ENCODE results near the gene DHX35.

The DHX35 gene

DNA sequence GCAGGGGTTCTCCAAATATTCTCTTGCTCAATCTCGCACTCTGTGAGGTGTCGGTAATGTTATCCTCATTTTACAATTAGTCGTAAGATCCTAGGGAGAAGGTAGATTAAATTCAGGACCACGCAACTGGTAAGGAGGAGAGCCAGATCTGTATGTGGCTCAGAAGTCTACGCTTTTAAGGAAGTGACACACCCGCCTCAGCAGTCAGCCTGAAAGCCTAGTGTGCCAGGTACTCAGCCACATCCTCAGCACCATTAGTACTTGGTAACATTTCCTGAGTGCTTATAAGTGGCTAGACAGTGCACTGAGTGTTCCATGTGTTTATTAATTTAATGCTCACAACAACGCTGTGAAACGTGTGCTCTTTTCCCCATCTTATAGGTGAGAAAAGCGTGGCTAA is 63.7 kb downstream of the DHX35 start:
- Histone ChIP-seq H3K9ac (ENCODE audit: insufficient read length) (no peak overlapping the region), H3K4me3 (no peak overlapping the region), H3K36me3 (ENCODE audit: insufficient read depth, low read length) (peaks cover 44% of the 10 kb centered on the region), H3K27ac (no peak overlapping the region), H3K9me3 (ENCODE audit: low read depth, low read length) (no peaks in the 10 kb centered on the region)
- no peak for TF ChIP-seq POLR2AphosphoS5 (IDR thresholded peaks at IDR 0.05; ENCODE audit: borderline replicate concordance, low read depth, low read length)
- TF ChIP-seq EZH2 (IDR thresholded peaks at IDR 0.05), result no peak
- TF ChIP-seq FOXP2 (optimal IDR thresholded peaks at IDR 0.05; ENCODE audit: control extremely low read depth, extremely low read length, insufficient read depth), result no peak
- DNase-seq (ENCODE audit: low read depth, low spot score), result no peak

DNA sequence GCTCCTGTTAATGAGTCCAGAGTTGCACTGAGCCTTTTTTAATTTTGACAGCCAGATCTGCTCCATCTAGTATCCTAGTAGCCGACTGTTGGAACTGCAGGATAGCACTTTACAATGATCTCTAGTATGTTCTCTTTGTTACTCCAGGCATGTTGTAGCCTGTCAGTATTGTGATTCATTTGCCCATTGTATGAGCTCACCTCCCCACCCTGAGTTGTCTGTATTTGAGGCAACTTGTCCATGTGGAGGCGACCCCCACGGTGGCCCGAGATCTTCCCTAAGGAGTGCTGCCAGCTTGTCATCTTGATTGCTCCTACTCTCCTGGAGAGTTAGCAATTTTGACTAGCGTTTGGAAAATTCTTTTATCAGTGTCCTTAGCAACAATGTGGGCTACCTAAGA is 67.2 kb downstream of the DHX35 start:
- no peak overlapping the region for H3K27ac ChIP-seq

DNA sequence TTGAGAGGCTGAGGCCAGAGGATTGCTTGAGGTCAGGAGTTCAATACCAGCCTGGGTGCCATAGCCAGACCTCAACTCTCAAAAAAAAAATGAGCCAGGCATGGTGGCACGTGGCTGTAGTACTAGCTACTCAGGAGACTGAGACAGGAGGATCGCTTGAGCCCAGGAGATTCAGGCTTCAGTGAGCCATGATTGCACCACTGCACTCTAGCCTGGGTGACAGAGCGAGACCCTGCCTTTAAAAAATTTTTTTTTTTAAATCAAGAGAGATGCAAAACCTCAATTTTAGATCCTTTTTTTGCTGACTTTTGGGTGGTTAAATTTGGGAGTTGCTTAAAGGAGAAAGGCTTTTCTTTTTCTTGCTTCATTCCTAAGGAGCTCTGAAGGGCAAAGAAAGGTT is 70.9 kb downstream of the DHX35 start:
- Histone ChIP-seq H3K36me3 (ENCODE audit: insufficient read depth, low read length) (peaks cover 25% of the 10 kb centered on the region), H3K27ac (no peak overlapping the region), H3K9ac (ENCODE audit: insufficient read length) (no peak overlapping the region), H3K9me3 (ENCODE audit: low read depth, low read length) (no peaks in the 10 kb centered on the region), H3K4me3 (no peak overlapping the region)
- DNase-seq (ENCODE audit: low read depth, low spot score), result no peak
- TF ChIP-seq FOXP2 (optimal IDR thresholded peaks at IDR 0.05; ENCODE audit: control extremely low read depth, extremely low read length, insufficient read depth) (no peak), POLR2AphosphoS5 (IDR thresholded peaks at IDR 0.05; ENCODE audit: borderline replicate concordance, low read depth, low read length) (no peak), EZH2 (IDR thresholded peaks at IDR 0.05) (no peak)

More for the DNA sequence above, 67.2 kb downstream of the DHX35 start:
- H3K36me3 ChIP-seq (ENCODE audit: insufficient read depth, low read length), result peaks cover 26% of the 10 kb centered on the region
- no peaks in the 10 kb centered on the region for H3K9me3 ChIP-seq (ENCODE audit: low read depth, low read length)
- no peak overlapping the region for H3K9ac ChIP-seq (ENCODE audit: insufficient read length)
- TF ChIP-seq FOXP2 (optimal IDR thresholded peaks at IDR 0.05; ENCODE audit: control extremely low read depth, extremely low read length, insufficient read depth) (no peak), POLR2AphosphoS5 (IDR thresholded peaks at IDR 0.05; ENCODE audit: borderline replicate concordance, low read depth, low read length) (no peak), EZH2 (IDR thresholded peaks at IDR 0.05) (no peak)
- H3K4me3 ChIP-seq, result no peak overlapping the region
- DNase-seq (ENCODE audit: low read depth, low spot score), result no peak

DNA sequence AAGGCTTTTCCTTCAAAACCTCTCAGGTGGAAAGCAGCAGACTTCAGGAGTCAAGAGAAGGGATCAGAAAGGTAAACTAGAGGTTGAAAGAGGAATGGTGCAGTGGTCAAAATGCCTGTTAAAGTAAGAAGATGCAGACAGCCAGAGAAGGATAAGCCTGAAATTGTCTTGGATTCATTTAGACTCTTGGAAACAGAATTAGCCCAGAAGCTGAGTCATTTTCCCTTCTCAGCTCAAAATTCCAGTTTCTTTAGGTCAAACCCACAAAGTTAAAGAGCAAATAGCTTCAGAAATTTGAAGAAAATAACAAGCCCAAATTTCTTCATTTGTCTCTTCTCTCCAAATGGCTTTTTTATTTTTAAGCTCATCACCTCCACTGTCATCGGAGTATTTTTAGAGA is 73.9 kb downstream of the DHX35 start:
- H3K27ac ChIP-seq, result no peak overlapping the region
- no peak for DNase-seq (ENCODE audit: low read depth, low spot score)
- no peaks in the 10 kb centered on the region for H3K9me3 ChIP-seq (ENCODE audit: low read depth, low read length)
- no peak overlapping the region for H3K4me3 ChIP-seq
- H3K9ac ChIP-seq (ENCODE audit: insufficient read length), result no peak overlapping the region
- TF ChIP-seq POLR2AphosphoS5 (IDR thresholded peaks at IDR 0.05; ENCODE audit: borderline replicate concordance, low read depth, low read length) (no peak), EZH2 (IDR thresholded peaks at IDR 0.05) (no peak), FOXP2 (optimal IDR thresholded peaks at IDR 0.05; ENCODE audit: control extremely low read depth, extremely low read length, insufficient read depth) (no peak)
- peaks cover 37% of the 10 kb centered on the region for H3K36me3 ChIP-seq (ENCODE audit: insufficient read depth, low read length)

DNA sequence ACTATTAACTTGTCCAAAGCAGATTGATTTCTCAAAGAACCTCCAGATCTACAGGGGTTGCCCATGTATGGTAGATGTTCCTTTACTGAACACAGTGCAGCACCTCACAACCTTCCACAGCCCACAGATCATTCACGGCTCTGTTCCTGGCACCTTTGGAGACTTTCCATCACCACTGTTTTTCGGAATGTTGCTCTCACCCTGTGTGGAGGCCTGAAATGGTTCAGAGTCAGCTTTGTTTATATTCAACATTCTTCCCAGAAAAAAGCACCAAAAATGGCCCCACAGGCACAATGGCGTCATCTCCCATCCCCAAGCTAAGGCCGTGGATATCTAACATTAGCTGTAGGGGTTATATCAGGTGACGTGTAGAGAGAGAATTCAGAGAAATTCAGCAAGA is 74.7 kb downstream of the DHX35 start:
- Histone ChIP-seq H3K9ac (ENCODE audit: insufficient read length) (no peak overlapping the region), H3K4me3 (no peak overlapping the region), H3K36me3 (ENCODE audit: insufficient read depth, low read length) (peaks cover 34% of the 10 kb centered on the region), H3K27ac (no peak overlapping the region), H3K9me3 (ENCODE audit: low read depth, low read length) (no peaks in the 10 kb centered on the region)
- TF ChIP-seq EZH2 (IDR thresholded peaks at IDR 0.05) (no peak), FOXP2 (optimal IDR thresholded peaks at IDR 0.05; ENCODE audit: control extremely low read depth, extremely low read length, insufficient read depth) (no peak), POLR2AphosphoS5 (IDR thresholded peaks at IDR 0.05; ENCODE audit: borderline replicate concordance, low read depth, low read length) (no peak)
- no peak for DNase-seq (ENCODE audit: low read depth, low spot score)

DNA sequence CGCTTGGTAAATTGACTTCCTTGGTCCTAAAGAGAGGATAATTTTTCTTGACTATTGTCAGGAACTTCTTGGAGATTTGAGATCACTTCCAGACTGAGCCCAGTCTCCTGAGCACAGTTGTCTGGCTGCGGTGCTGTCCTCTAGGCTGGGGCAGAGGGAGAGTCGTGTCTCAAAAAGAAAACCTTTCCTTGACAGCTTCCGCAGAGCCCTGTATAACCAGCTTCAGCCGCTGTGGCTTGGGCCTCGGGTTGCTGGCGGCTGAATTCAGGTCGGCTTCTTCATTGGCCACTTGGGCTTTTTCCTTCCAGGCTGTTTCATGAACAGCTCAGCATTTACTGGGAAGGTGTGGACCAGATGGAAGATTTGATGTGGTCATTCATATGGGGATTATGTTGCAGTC is 75.9 kb downstream of the DHX35 start:
- TF ChIP-seq EZH2 (IDR thresholded peaks at IDR 0.05), result no peak
- TF ChIP-seq FOXP2 (optimal IDR thresholded peaks at IDR 0.05; ENCODE audit: control extremely low read depth, extremely low read length, insufficient read depth), result no peak
- no peak for TF ChIP-seq POLR2AphosphoS5 (IDR thresholded peaks at IDR 0.05; ENCODE audit: borderline replicate concordance, low read depth, low read length)
- no peaks in the 10 kb centered on the region for H3K9me3 ChIP-seq (ENCODE audit: low read depth, low read length)
- DNase-seq (ENCODE audit: low read depth, low spot score), result no peak
- peaks cover 34% of the 10 kb centered on the region for H3K36me3 ChIP-seq (ENCODE audit: insufficient read depth, low read length)
- no peak overlapping the region for H3K4me3 ChIP-seq
- H3K27ac ChIP-seq, result no peak overlapping the region
- H3K9ac ChIP-seq (ENCODE audit: insufficient read length), result no peak overlapping the region

DNA sequence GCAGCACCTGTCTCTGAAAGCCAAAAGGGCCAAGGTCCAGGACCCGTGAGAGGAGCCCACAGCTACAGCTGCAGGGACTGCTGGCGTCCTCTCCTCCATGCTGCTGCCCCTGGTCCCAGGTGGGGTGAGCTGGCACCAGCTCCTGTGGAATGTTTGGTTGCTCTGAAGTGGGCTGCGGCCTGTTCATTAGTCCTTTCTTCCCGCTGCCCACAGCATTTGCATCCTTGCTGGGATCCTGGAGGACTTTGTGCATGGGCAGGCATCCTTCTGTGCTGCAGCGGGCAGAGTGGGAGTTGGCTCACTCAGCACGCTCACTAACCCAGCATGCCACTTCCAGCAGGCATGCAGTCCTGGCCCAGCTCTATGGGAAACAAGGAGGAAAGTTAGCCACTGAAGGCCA is 76.4 kb downstream of the DHX35 start:
- H3K9me3 ChIP-seq (ENCODE audit: low read depth, low read length), result no peaks in the 10 kb centered on the region
- no peak for TF ChIP-seq POLR2AphosphoS5 (IDR thresholded peaks at IDR 0.05; ENCODE audit: borderline replicate concordance, low read depth, low read length)
- TF ChIP-seq FOXP2 (optimal IDR thresholded peaks at IDR 0.05; ENCODE audit: control extremely low read depth, extremely low read length, insufficient read depth), result no peak
- no peak for TF ChIP-seq EZH2 (IDR thresholded peaks at IDR 0.05)
- H3K9ac ChIP-seq (ENCODE audit: insufficient read length), result no peak overlapping the region
- H3K36me3 ChIP-seq (ENCODE audit: insufficient read depth, low read length), result peaks cover 34% of the 10 kb centered on the region
- DNase-seq (ENCODE audit: low read depth, low spot score), result no peak
- H3K4me3 ChIP-seq, result no peak overlapping the region
- no peak overlapping the region for H3K27ac ChIP-seq

DNA sequence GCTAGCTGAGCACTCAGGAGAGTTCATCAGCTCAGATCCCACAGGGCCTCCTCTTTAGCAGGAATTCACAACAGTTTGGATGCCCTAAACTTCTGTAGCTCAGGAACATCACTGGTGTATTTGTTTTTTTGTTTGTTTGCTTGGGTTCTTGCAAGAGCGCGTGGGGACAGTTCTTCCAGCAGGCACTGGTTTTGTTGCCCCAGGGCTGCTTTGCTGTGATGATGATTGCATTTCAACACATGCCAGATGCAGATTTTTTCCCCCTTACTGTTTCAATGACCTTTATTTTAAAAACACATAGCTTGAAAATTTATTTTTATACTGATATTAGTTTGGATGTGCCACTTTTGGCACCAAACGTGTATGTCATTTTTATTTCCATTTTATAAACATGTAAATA is 77.1 kb downstream of the DHX35 start:
- Histone ChIP-seq H3K9ac (ENCODE audit: insufficient read length) (no peak overlapping the region), H3K36me3 (ENCODE audit: insufficient read depth, low read length) (peaks cover 27% of the 10 kb centered on the region), H3K27ac (no peak overlapping the region)

DNA sequence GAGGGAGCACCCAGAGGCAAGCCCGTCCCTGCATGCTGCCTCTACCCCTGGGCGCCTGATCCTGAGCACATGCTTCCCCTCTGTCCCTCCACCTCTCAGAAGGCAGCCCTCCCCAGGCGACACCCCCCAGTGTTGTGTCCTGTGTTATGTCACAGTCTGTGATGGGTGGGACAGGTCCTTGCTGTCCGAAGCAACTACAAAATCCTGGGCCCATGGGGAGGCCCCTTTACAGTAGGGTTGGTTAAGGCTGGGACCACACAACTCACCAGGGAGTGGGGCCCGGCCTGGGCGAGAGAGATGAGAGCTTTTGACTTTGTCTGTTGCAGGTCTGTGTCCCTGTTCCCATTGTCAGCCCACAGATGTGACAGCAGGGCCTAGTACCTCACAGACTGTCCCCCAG is 78.0 kb downstream of the DHX35 start:
- TF ChIP-seq POLR2AphosphoS5 (IDR thresholded peaks at IDR 0.05; ENCODE audit: borderline replicate concordance, low read depth, low read length), result no peak
- TF ChIP-seq EZH2 (IDR thresholded peaks at IDR 0.05), result no peak
- no peak overlapping the region for H3K27ac ChIP-seq
- no peaks in the 10 kb centered on the region for H3K9me3 ChIP-seq (ENCODE audit: low read depth, low read length)
- no peak for DNase-seq (ENCODE audit: low read depth, low spot score)
- H3K4me3 ChIP-seq, result no peak overlapping the region
- peaks cover 26% of the 10 kb centered on the region for H3K36me3 ChIP-seq (ENCODE audit: insufficient read depth, low read length)
- no peak overlapping the region for H3K9ac ChIP-seq (ENCODE audit: insufficient read length)

More for the DNA sequence above, 77.1 kb downstream of the DHX35 start:
- Histone ChIP-seq H3K4me3 (no peak overlapping the region), H3K9me3 (ENCODE audit: low read depth, low read length) (no peaks in the 10 kb centered on the region)
- TF ChIP-seq EZH2 (IDR thresholded peaks at IDR 0.05) (no peak), POLR2AphosphoS5 (IDR thresholded peaks at IDR 0.05; ENCODE audit: borderline replicate concordance, low read depth, low read length) (no peak), FOXP2 (optimal IDR thresholded peaks at IDR 0.05; ENCODE audit: control extremely low read depth, extremely low read length, insufficient read depth) (no peak)
- no peak for DNase-seq (ENCODE audit: low read depth, low spot score)

All from SK-N-MC (cell line).